Ovary (tissue), 3 donors: ENCODE measurements around the gene ZNF503.

Experiments
- EP300 ChIP-seq: sonication (generic); formaldehyde crosslinking; IDR thresholded peaks from one replicate; pipeline ENCODE4 v1.6.1; 2017; ENCODE audit warnings: antibody characterized with exemption
- POLR2A ChIP-seq: fragments of 450-650 bp; IDR thresholded peaks from one replicate; pipeline ENCODE4 v1.6.1; 2017; ENCODE audit warnings: antibody characterized with exemption, mild to moderate bottlenecking, moderate library complexity
- TF ChIP-seq, protein P1 (sequence below), 3 donors: fragments of 450-650 bp in 2 of 3; fragments of 200-600 bp in 1 of 3; IDR thresholded peaks; one replicate each; pipeline versions ENCODE4 v1.5.1 to v1.8.0; 2016 to 2022; ENCODE audit warnings: antibody characterized with exemption in 3 of 3, mild to moderate bottlenecking in 1 of 3
- donor health status: DM: no; HTN: no; CAD: no.

DNA sequence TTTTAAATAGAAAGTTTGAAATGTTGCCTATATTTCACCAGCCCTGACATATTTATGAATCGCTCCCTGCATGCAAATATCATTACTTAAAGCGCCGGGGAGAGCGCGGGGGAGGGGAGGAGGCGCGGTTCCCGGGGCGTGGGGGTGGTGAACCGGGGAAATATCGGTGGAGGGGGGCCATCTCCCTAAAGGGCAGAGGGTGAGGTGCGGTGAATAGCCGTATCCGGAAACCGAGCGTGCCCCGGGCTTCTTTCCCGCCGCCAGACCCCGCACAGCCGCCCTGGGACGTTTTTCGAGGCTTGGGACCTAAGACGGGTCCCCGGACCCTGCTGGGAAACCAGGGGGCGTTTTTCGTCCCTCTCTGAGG lies 6.9 kb upstream of the ZNF503 start:
- TF ChIP-seq, protein P1, sequence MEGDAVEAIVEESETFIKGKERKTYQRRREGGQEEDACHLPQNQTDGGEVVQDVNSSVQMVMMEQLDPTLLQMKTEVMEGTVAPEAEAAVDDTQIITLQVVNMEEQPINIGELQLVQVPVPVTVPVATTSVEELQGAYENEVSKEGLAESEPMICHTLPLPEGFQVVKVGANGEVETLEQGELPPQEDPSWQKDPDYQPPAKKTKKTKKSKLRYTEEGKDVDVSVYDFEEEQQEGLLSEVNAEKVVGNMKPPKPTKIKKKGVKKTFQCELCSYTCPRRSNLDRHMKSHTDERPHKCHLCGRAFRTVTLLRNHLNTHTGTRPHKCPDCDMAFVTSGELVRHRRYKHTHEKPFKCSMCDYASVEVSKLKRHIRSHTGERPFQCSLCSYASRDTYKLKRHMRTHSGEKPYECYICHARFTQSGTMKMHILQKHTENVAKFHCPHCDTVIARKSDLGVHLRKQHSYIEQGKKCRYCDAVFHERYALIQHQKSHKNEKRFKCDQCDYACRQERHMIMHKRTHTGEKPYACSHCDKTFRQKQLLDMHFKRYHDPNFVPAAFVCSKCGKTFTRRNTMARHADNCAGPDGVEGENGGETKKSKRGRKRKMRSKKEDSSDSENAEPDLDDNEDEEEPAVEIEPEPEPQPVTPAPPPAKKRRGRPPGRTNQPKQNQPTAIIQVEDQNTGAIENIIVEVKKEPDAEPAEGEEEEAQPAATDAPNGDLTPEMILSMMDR (IDR thresholded peaks at IDR 0.05): no peak
- no peak for TF ChIP-seq POLR2A
- TF ChIP-seq EP300: no peak
